MM.1S (cell line): ENCODE measurements around the gene HRH2.

Experiments
- DNase-seq: peaks from one replicate; pipeline ENCODE4 v3.0.0-alpha.2; 2015
- H2AFZ ChIP-seq: fragments of 300-600 bp; sonication (generic); 2 replicates; pipeline ENCODE4 v1.6.0; 2016; ENCODE audit warnings: antibody characterized with exemption, low read length
- H3F3A ChIP-seq: fragments of 300-600 bp; sonication (generic); 2 replicates; pipeline ENCODE4 v1.6.1; 2016; ENCODE audit warnings: mild to moderate bottlenecking, antibody characterized with exemption, low read length, moderate library complexity, mixed read lengths; ENCODE audit not compliant: insufficient read depth
- H3K27ac ChIP-seq: fragments of 300-600 bp; sonication (generic); 2 replicates; pipeline ENCODE4 v1.5.1; 2016; ENCODE audit warnings: mild to moderate bottlenecking, low read length
- H3K27me3 ChIP-seq: fragments of 300-600 bp; sonication (generic); replicated peaks from 2 replicates; pipeline ENCODE4 v1.6.0; 2016; ENCODE audit warnings: low read length; ENCODE audit not compliant: insufficient read depth
- H3K36me3 ChIP-seq: fragments of 300-600 bp; sonication (generic); replicated peaks from 2 replicates; pipeline ENCODE4 v1.6.1; 2016; ENCODE audit warnings: mild to moderate bottlenecking, low read length, mixed read lengths; ENCODE audit not compliant: insufficient read depth
- H3K4me1 ChIP-seq: fragments of 300-600 bp; sonication (generic); 2 replicates; pipeline ENCODE4 v1.6.1; 2016; ENCODE audit warnings: low read length, mixed read lengths
- H3K4me2 ChIP-seq: fragments of 300-600 bp; sonication (generic); 2 replicates; pipeline ENCODE4 v1.6.0; 2016; ENCODE audit warnings: low read depth, low read length
- H3K4me3 ChIP-seq: fragments of 300-600 bp; sonication (generic); 2 replicates; pipeline ENCODE4 v1.5.1; 2016; ENCODE audit warnings: low read length, mixed read lengths
- H3K79me2 ChIP-seq: fragments of 300-600 bp; sonication (generic); 2 replicates; pipeline ENCODE4 v1.6.1; 2016; ENCODE audit warnings: mixed run types, low read length, mixed read lengths
- H3K9ac ChIP-seq: fragments of 300-600 bp; sonication (generic); 2 replicates; pipeline ENCODE4 v1.6.1; 2016; ENCODE audit warnings: low read length, mixed read lengths
- H3K9me2 ChIP-seq: fragments of 300-600 bp; sonication (generic); replicated peaks from 2 replicates; pipeline ENCODE4 v1.6.1; 2016; ENCODE audit warnings: mild to moderate bottlenecking, low read length, mixed read lengths; ENCODE audit not compliant: insufficient read depth
- H3K9me3 ChIP-seq: fragments of 300-600 bp; sonication (generic); replicated peaks from 2 replicates; pipeline ENCODE4 v1.6.1; 2016; ENCODE audit warnings: mild to moderate bottlenecking, low read length, mixed read lengths; ENCODE audit not compliant: insufficient read depth
- H4K20me1 ChIP-seq: fragments of 300-600 bp; sonication (generic); 2 replicates; pipeline ENCODE4 v1.6.1; 2016; ENCODE audit warnings: mild to moderate bottlenecking, low read length, moderate library complexity, mixed read lengths; ENCODE audit not compliant: insufficient read depth
- EZH2 ChIP-seq: fragments of 300-600 bp; sonication (generic); optimal IDR thresholded peaks from 2 replicates; pipeline ENCODE3; 2017; ENCODE audit warnings: low read depth, mild to moderate bottlenecking, antibody characterized with exemption, low read length, mixed read lengths
- EZH2phosphoT487 ChIP-seq: fragments of 300-600 bp; sonication (generic); IDR thresholded peaks from 2 replicates; pipeline ENCODE4 v1.6.1; 2018; ENCODE audit warnings: antibody characterized with exemption, low read length
- TF ChIP-seq, protein P1 (sequence below): fragments of 300-600 bp; sonication (generic); IDR thresholded peaks from 2 replicates; pipeline ENCODE4 v1.5.1; 2016; ENCODE audit warnings: antibody characterized with exemption, low read length, mixed read lengths

Gene HRH2

DNA sequence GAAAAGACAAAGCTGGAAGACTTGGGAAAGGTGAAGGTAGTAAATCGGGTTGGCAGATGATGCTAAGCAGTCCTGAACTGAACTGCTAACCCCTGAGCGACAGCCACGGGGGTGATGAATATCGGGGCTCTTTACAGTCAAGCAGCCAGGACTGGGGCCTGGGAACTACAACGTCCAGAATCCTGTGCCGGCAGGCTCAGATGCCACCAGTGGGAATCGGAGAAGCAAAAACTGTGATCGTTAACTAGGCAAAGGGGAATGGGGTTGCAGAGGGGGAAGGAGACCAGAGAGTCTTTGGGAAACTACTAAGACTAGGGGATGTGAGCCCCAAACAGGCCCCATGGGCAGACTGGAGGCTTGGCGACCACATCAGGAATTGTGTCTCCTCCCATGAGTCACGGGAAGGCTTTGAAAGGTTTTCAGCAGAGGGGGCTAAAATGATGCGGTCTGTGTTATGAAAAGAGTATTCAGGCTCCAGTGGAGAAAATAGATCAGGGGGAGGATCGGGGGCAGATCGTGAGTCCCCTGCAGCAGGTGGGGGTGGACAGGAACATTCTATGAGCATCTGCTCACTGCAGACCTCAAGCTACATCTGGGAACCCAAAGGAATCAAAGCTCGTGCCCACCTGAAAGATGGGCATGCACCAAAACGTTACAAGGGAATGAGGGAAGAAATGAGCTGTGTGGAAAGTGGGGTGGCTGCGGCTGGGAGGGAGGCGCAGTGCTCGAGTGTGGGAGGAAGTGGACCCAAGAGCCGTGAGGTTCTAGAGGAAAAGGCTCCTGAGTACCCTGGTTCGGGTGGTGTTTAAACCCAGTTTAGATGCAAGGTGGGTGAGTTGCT is 53.8 kb downstream of the HRH2 start:
- Histone ChIP-seq H3K9me3 (no peaks in the 10 kb centered on the region), H3K79me2 (no peaks in the 10 kb centered on the region), H4K20me1 (no peaks in the 10 kb centered on the region), H3K27ac (no peak overlapping the region), H3K4me2 (no peak overlapping the region), H3F3A (peaks cover 8% of the 10 kb centered on the region), H2AFZ (no peak overlapping the region), H3K27me3 (no peaks in the 10 kb centered on the region), H3K4me3 (no peak overlapping the region), H3K9me2 (no peaks in the 10 kb centered on the region), H3K36me3 (no peaks in the 10 kb centered on the region; the same call in 1 of the 2 replicates), H3K9ac (no peak overlapping the region), H3K4me1 (peaks cover 23% of the 10 kb centered on the region)
- DNase-seq = no peak
- no peak for TF ChIP-seq EZH2phosphoT487
- no peak for TF ChIP-seq EZH2
- TF ChIP-seq, protein P1, sequence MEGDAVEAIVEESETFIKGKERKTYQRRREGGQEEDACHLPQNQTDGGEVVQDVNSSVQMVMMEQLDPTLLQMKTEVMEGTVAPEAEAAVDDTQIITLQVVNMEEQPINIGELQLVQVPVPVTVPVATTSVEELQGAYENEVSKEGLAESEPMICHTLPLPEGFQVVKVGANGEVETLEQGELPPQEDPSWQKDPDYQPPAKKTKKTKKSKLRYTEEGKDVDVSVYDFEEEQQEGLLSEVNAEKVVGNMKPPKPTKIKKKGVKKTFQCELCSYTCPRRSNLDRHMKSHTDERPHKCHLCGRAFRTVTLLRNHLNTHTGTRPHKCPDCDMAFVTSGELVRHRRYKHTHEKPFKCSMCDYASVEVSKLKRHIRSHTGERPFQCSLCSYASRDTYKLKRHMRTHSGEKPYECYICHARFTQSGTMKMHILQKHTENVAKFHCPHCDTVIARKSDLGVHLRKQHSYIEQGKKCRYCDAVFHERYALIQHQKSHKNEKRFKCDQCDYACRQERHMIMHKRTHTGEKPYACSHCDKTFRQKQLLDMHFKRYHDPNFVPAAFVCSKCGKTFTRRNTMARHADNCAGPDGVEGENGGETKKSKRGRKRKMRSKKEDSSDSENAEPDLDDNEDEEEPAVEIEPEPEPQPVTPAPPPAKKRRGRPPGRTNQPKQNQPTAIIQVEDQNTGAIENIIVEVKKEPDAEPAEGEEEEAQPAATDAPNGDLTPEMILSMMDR = no peak

DNA sequence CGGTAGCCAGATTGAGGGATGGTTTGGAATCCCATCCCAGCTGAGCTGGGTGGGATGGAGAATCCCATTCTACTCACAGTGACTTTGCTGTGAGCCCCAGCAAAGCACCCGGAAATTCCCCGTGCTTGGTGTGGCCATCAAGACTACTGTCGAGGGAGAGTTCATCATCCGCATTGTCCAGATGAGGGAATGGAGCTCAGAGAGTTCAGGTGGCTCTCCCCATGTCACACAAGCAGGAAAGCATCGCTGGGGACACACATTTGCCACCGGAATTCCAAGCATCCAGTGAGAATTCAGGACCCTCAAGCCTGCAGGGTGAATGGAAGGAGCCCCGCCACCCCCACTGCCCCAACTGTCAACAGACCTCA is 54.4 kb downstream of the HRH2 start:
- H3K4me1 ChIP-seq = peaks cover 20% of the 10 kb centered on the region
- H3K4me2 ChIP-seq = no peak overlapping the region
- H3K27ac ChIP-seq = no peak overlapping the region
- no peaks in the 10 kb centered on the region; the same call in 1 of the 2 replicates for H3K36me3 ChIP-seq
- H4K20me1 ChIP-seq = no peaks in the 10 kb centered on the region
- H3K9me3 ChIP-seq = no peaks in the 10 kb centered on the region
- no peaks in the 10 kb centered on the region for H3K9me2 ChIP-seq
- DNase-seq = no peak
- H2AFZ ChIP-seq = no peak overlapping the region
- H3K79me2 ChIP-seq = no peaks in the 10 kb centered on the region
- no peak overlapping the region for H3K4me3 ChIP-seq
- H3K9ac ChIP-seq = no peak overlapping the region
- no peak for TF ChIP-seq EZH2
- TF ChIP-seq EZH2phosphoT487 = no peak
- TF ChIP-seq, protein P1 = no peak
- peaks cover 8% of the 10 kb centered on the region for H3F3A ChIP-seq
- H3K27me3 ChIP-seq = no peaks in the 10 kb centered on the region

DNA sequence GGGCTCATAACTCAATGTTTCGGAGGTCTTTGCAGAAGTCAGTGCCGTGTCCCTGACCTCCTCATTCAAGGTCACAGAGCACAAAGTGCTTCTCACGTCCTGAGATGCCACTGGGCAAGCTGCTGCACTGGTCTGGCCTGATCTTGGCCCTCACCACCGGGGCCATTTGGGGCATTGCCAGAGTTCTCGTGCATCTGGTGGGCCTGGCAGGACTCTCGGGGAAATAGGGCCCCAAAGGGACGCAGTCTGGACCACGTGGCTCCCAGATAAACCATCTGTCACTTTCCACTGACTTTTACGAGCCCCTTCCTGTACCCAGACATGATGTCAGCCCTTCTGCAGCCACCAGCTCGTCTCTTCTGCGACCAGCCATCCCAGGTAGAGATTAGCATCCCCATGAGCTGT is 54.8 kb downstream of the HRH2 start:
- Histone ChIP-seq H4K20me1 (no peaks in the 10 kb centered on the region), H3K9ac (no peak overlapping the region), H3K36me3 (no peaks in the 10 kb centered on the region; the same call in 1 of the 2 replicates), H3F3A (peaks cover 8% of the 10 kb centered on the region), H3K9me2 (no peaks in the 10 kb centered on the region), H3K27ac (no peak overlapping the region), H3K4me1 (peaks cover 20% of the 10 kb centered on the region), H3K27me3 (no peaks in the 10 kb centered on the region), H2AFZ (no peak overlapping the region), H3K79me2 (no peaks in the 10 kb centered on the region), H3K4me3 (no peak overlapping the region), H3K9me3 (no peaks in the 10 kb centered on the region), H3K4me2 (no peak overlapping the region)
- DNase-seq = no peak
- TF ChIP-seq, protein P1 = no peak
- TF ChIP-seq EZH2phosphoT487 = no peak
- TF ChIP-seq EZH2 = no peak
